GM21529 (cell line): Measurements from ENCODE around the gene AMMECR1.

Source experiments
- ATAC-seq: cut with Tn5 transposase; IDR thresholded peaks from one replicate; pipeline ENCODE4 v1.9.1; 2021; ENCODE audit not compliant: unreplicated experiment

AMMECR1 gene

GRCh38 chrX:110311437-110312230, 6.3 kb downstream of the AMMECR1 start:
- ATAC-seq: no peak

GRCh38 chrX:110310896-110311295, 7.0 kb downstream of the AMMECR1 start:
- ATAC-seq: peak; percentile 76

GRCh38 chrX:110310000-110310790, 7.7 kb downstream of the AMMECR1 start:
- no peak for ATAC-seq

DNA sequence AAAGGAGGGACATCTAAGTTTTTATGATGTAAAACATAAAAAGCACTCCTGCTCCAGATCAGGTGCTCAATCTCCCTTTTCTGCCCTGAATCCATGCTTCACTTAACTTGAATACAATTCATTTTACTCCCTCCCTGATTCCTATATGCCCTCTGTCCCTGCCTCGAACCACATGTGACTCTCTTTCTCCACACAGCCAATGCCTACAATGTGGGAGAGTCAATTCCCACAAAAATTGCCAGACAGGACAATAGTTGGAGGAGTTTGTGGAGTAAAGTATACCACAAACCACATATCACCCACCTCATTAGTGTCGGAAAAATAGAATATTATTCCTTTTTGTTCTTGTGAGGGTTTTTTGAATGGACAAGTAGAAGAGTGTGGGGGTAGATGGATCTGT, 9.7 kb downstream of the AMMECR1 start:
- ATAC-seq: no peak

- no peak for ATAC-seq
Observed at GRCh38 chrX:110304884-110305283, 13.0 kb downstream of the AMMECR1 start.

DNA sequence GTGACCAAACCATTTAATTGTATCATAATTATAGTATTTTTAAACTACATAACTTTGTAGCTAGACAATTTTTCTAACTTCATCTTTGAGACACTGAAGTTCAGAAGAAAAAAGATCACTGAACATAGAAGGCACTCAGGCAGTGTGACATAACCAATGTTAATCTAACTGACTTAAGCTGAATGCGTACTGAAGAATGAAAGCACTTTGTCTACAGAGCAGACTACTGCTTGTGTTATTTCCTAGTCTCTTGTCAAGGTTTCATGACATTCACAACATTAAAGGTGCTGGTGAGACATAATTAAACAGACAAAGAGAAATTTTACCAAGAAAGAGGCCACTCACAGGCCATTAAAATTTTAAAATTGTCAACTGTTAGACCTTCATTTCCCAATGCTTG, 13.5 kb downstream of the AMMECR1 start:
- no peak for ATAC-seq

- no peak for ATAC-seq
Observed at GRCh38 chrX:110302975-110303374, 14.9 kb downstream of the AMMECR1 start.

- ATAC-seq: no peak
Observed at GRCh38 chrX:110301194-110301593, 16.7 kb downstream of the AMMECR1 start.

- ATAC-seq: no peak
Observed at GRCh38 chrX:110294087-110294486, 23.8 kb downstream of the AMMECR1 start.

DNA sequence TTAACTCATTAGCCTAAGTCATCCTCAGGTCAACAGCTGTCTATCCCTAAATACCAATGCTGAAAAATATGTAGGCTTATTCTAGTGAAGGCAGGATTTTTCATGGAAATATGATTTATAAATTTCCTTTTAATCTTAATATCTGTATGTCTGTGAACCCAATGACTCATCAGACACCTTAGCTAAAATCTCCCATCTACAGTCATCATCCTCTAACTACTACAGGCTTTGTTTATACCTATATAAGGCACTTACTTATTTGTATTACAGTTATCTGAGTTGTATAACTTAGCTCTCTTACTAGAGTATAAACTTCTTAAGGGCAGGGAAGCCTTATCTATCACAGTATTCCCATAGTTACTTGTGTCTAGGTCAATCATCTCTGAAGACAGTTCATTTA, 24.2 kb downstream of the AMMECR1 start:
- ATAC-seq: no peak

DNA sequence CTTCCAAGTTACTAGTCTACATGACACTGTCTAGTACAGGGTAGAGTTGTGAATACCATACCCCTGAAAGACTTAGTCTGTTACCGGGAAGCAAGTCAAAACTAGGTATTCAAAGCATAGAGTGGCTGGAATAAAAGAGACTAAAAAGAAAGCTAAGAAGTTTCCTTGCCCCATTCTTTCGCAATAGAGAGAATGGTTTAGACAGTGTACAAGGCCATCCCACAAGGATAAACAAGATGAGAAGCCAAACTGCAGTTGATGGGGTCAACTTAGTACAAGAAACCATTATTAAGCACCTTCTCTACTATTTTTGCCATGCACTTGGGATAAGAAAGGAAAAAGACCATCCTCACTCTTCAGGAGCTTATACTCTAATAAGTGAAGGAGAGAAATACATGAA, 30.3 kb downstream of the AMMECR1 start:
- ATAC-seq: no peak

DNA sequence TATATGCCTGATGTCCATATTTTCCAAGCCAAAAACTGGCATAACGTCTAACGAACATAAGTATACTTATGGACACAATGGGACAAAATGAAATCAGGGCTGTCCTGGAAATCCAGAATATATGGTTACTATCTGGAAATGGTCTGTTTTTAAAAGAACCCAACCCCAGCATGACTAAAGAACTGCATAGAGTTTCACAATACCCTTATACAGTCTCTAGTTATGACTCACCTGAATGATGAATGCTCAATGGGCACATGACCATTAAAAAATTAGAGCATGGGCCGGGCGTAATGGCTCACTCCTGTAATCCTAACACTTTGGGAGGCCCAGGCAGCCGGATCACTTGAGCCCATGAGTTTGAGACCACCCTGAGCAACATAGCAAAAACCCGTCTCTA, 31.8 kb downstream of the AMMECR1 start:
- no peak for ATAC-seq

- no peak for ATAC-seq
Observed at GRCh38 chrX:110284159-110284558, 33.7 kb downstream of the AMMECR1 start.

GRCh38 chrX:110282922-110283321, 35.0 kb downstream of the AMMECR1 start:
- ATAC-seq: no peak

DNA sequence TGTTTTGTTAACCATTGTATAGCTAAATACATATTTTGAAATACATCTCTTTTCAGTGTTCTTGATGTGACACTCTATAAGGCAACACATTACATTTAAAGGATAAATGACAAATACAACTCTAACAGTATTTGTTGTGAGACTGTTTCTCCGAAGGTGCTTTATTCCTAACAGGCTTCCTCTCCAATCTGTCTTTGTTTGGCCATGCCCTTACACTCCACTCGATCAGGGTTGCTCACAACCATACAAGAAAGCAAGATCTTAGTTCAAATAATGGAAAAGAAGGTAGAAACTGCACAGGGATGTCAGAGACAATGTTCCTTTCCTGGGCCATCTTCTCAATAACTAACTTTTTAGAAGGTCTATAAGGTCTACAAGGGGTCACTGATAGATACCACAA, 36.5 kb downstream of the AMMECR1 start:
- no peak for ATAC-seq

GRCh38 chrX:110280954-110281353, 36.9 kb downstream of the AMMECR1 start:
- no peak for ATAC-seq

DNA sequence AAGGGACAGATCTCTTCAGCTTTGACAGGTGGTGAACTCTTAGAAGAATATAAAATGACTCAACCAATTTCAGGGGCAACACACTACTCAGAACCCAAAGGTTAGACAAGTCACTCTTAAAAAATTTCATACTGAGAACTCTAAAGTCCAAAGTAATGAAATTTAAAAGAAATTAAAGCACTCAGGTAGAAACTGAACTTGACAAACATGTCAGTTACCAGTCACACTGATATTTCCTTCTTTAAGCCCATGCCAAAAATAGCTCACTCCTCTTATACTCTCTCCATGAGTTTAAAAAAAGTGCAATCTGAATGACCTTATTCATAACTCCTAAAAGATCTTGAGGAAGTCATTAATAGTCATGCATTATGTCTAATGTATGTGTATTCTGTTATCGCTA, 40.3 kb downstream of the AMMECR1 start:
- ATAC-seq: no peak

DNA sequence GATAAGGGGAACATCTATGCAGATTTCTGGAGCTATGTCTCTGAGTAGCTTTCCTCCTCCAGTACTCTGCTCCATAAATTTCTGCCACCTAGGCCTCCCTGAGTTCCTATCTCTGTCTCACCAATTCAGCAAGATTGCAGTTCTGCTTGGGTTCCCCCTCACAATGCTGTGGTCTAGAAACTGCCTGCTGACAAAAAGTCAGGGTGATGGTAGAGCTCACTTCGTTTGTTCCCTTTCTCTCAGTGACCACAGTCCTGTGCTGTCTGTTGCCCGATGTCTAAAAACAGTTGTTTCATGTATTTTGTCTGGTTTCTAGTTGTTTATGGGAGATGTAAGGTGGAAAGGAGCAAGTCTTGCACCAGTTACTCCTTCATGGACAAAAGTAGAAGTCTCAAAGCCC, 41.1 kb downstream of the AMMECR1 start:
- peak; percentile 92 for ATAC-seq

DNA sequence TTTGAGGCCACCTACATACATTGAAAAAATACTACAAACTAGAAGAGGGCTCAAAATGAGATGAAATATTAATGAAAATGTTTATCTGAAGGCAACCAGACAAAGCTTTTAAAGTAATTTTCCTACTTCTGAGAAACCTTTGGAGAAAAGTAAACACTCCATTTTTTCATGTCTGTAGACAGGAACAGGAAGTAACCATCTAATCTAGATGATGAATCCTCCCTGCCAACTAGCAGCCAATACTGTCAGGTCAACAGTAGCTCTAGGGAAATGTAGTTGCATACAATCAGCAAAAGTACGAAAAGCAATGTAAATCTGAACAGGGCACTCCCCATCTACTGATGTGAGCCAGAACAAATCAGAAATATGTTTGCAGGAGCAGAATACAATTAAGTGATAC, 49.0 kb downstream of the AMMECR1 start:
- ATAC-seq: no peak

DNA sequence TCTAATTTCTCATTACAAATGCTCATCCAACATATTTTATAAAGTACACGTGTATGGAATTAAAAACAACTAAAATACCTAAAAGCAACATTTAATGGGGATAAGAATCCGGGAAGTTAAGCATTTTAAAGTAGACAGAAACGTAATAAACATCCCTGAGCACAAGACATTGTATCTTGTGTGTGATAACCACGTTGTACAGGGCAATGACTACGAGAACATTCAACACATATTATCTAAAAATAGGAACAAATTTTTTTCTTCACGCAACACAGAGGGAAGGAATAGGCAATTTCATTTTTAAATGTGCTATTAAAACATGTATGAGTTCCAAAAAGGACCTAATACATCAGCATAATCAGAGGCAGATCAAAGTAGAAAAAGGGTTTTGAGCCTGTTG, 49.5 kb downstream of the AMMECR1 start:
- ATAC-seq: no peak

- ATAC-seq: no peak
Observed at GRCh38 chrX:110267874-110268273, 50.0 kb downstream of the AMMECR1 start.

DNA sequence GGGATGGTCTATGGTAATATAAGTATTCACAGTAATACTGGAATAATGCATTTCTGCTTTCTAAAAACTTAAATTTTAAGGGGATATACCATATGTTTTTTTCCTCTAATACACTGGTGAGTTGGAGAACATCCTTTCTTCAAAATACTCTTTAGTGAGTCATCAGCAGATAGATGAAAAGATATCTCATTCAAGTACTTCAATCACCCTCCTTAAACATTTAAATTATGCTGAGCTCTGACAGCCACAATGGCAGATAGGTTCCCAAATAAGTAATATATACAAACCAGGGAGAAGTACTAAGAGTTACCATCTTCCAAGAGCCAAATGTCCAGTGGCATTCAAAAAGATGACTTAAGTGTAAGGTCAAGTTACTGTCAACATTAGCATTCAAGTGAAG, 52.2 kb downstream of the AMMECR1 start:
- no peak for ATAC-seq
